NK-92 (cell line): ENCODE data around the gene IHH.

ENCODE experiments used
- DNase-seq: peaks from one replicate; lab custom pipeline; 2025; ENCODE audit not compliant: unreplicated experiment; lab: John Stamatoyannopoulos, UW

IHH gene

GRCh38 chr2:219041252-219041651 lies 19.5 kb downstream of the IHH start, which contains the start of gene CFAP65:
CFAP65 (minus strand) TSS chr2:219041516; CDS start chr2:219039048, 2,468 bp downstream.
- no peak for DNase-seq

- no peak for DNase-seq
Measured at GRCh38 chr2:219038600-219038999, 22.1 kb downstream of the IHH start.

- no peak for DNase-seq
Measured at GRCh38 chr2:219037783-219038499, 22.8 kb downstream of the IHH start.

GRCh38 chr2:219035942-219036341 lies 24.8 kb downstream of the IHH start:
- DNase-seq, result no peak

- DNase-seq, result no peak
Measured at GRCh38 chr2:219034823-219035222, 25.9 kb downstream of the IHH start.

- DNase-seq, result no peak
Measured at GRCh38 chr2:219032051-219032745, 28.5 kb downstream of the IHH start.

GRCh38 chr2:219031005-219031738 lies 29.5 kb downstream of the IHH start:
- no peak for DNase-seq

- DNase-seq, result no peak
Measured at GRCh38 chr2:219030177-219030940, 30.4 kb downstream of the IHH start.

- no peak for DNase-seq
Measured at GRCh38 chr2:219029829-219030165, 30.9 kb downstream of the IHH start.

- DNase-seq, result no peak
Measured at GRCh38 chr2:219028996-219029828, 31.5 kb downstream of the IHH start.

- DNase-seq, result no peak
Measured at GRCh38 chr2:219028141-219028540, 32.6 kb downstream of the IHH start.

GRCh38 chr2:219027511-219028055 lies 33.1 kb downstream of the IHH start:
- no peak for DNase-seq

GRCh38 chr2:219026946-219027345 lies 33.8 kb downstream of the IHH start:
- no peak for DNase-seq

GRCh38 chr2:219025637-219026585 lies 34.8 kb downstream of the IHH start:
- DNase-seq, result no peak

- no peak for DNase-seq
Measured at GRCh38 chr2:219024059-219024458, 36.7 kb downstream of the IHH start.

- no peak for DNase-seq
Measured at GRCh38 chr2:219023045-219023605, 37.6 kb downstream of the IHH start.

- DNase-seq, result no peak
Measured at GRCh38 chr2:219022616-219023015, 38.1 kb downstream of the IHH start.

GRCh38 chr2:219022041-219022440 lies 38.7 kb downstream of the IHH start:
- DNase-seq, result no peak

GRCh38 chr2:219021591-219021990 lies 39.1 kb downstream of the IHH start:
- no peak for DNase-seq
